GM12878 (cell line): ENCODE results near the gene ARHGEF17. TPM values are rescaled to one million over a fixed set of nuclear protein-coding genes. Genes with fewer than 3 reads are reported as not detected.

Experiments used
- ATF3 ChIP-seq: IDR thresholded peaks from 2 replicates; pipeline ENCODE4 v1.6.1; 2011; ENCODE audit warnings: low read depth, mild to moderate bottlenecking, low read length, moderate library complexity, borderline replicate concordance; ENCODE audit errors: extremely low read depth
- BRCA1 ChIP-seq: IDR thresholded peaks from 2 replicates; pipeline ENCODE4 v1.6.1; 2011; ENCODE audit warnings: low read depth, low read length, improper control_type of control experiment
- CHD1 ChIP-seq: IDR thresholded peaks from 2 replicates; pipeline ENCODE4 v1.6.1; 2012; ENCODE audit warnings: low read depth, low read length, improper control_type of control experiment
- CHD2 ChIP-seq: IDR thresholded peaks from 2 replicates; pipeline ENCODE4 v1.6.1; 2011; ENCODE audit warnings: low read depth, low read length, improper control_type of control experiment, borderline replicate concordance
- CREB1 ChIP-seq: IDR thresholded peaks from 2 replicates; pipeline ENCODE4 v1.6.1; 2012; ENCODE audit warnings: low read depth, mild to moderate bottlenecking, inconsistent platforms
- GABPA ChIP-seq: IDR thresholded peaks from 2 replicates; pipeline ENCODE4 v1.6.1; 2014; ENCODE audit warnings: antibody characterized with exemption, low read depth, mild to moderate bottlenecking, inconsistent platforms
- IKZF1 ChIP-seq: fragments of 450-650 bp; conservative IDR thresholded peaks from 2 replicates; pipeline ENCODE4 v1.6.1; 2017; ENCODE audit warnings: antibody characterized with exemption, mild to moderate bottlenecking
- IKZF2 ChIP-seq, 2 experiments: fragments of 450-650 bp; IDR thresholded peaks; 2 replicates each; pipeline ENCODE4 v1.6.1; 2017; ENCODE audit warnings: mild to moderate bottlenecking in 2 of 2, moderate library complexity in 2 of 2
- JUNB ChIP-seq: IDR thresholded peaks from 2 replicates; pipeline ENCODE4 v1.6.1; 2016; ENCODE audit warnings: antibody characterized with exemption, mild to moderate bottlenecking
- MEF2B ChIP-seq: fragments of 450-650 bp; IDR thresholded peaks from 2 replicates; pipeline ENCODE4 v1.6.1; 2018; ENCODE audit warnings: mild to moderate bottlenecking, moderate library complexity; ENCODE audit not compliant: partially characterized antibody, poor library complexity, severe bottlenecking
- MTA3 ChIP-seq: IDR thresholded peaks from 2 replicates; pipeline ENCODE4 v1.6.1; 2012; ENCODE audit warnings: low read length, inconsistent platforms, borderline replicate concordance
- NKRF ChIP-seq: fragments of 450-650 bp; conservative IDR thresholded peaks from 2 replicates; pipeline ENCODE4 v1.6.1; 2017; ENCODE audit warnings: mild to moderate bottlenecking, moderate library complexity
- RAD51 ChIP-seq: fragments of 450-650 bp; IDR thresholded peaks from 2 replicates; pipeline ENCODE4 v1.6.1; 2016; ENCODE audit warnings: moderate library complexity, mild to moderate bottlenecking, inconsistent platforms
- REST ChIP-seq: IDR thresholded peaks from 2 replicates; pipeline ENCODE4 v1.6.1; 2012; ENCODE audit warnings: mild to moderate bottlenecking, low read depth, low read length
- SMC3 ChIP-seq: IDR thresholded peaks from 2 replicates; pipeline ENCODE4 v1.6.1; 2011; ENCODE audit warnings: low read length, improper control_type of control experiment, borderline replicate concordance
- SREBF2 ChIP-seq: IDR thresholded peaks from 2 replicates; pipeline ENCODE4 v1.6.1; 2012; ENCODE audit warnings: mild to moderate bottlenecking, low read length
- ZNF687 ChIP-seq: fragments of 450-650 bp; IDR thresholded peaks from 2 replicates; pipeline ENCODE4 v1.6.1; 2017; ENCODE audit warnings: mild to moderate bottlenecking, moderate library complexity
- polyA plus RNA-seq, 11 experiments: library from polyadenylated mRNA; depleted of rRNA in 4 of 11; unstranded in 6 of 11; stranded (reverse) in 5 of 11; fragments of >200 nt; fragmentation: Nextera tagmentation in 4 of 11; fragmentation: Illumina TruSeq in 1 of 11; extraction: Ambion mirVana in 4 of 11; extraction: Trizol in 1 of 11; gene quantifications; 1 replicate in 1 of 11; 2 replicates in 10 of 11; pipeline versions ENCODE4 v1.2.1 to v1.2.3, GENCODE V29; 2011 to 2016; ENCODE audit warnings: inconsistent platforms in 2 of 11, missing spikeins in 2 of 11, low read depth in 1 of 11
- total RNA-seq, 4 experiments: library from RNA; depleted of rRNA in 3 of 4; stranded (reverse); fragments of >200 nt in 3 of 4; fragmentation: Illumina TruSeq in 1 of 4; extraction: Trizol in 1 of 4; gene quantifications; 2 replicates each; pipeline versions ENCODE4 v1.2.1 to v1.2.3, GENCODE V29; 2013 to 2021

Gene ARHGEF17
- total and polyA plus RNA-seq, 10 of the 15 experiments (the other 5 are each of a cell fraction or from before 2014, with no cell fraction given), result 0.15 to 11.0 (median 1.7) TPM

- no peak for TF ChIP-seq REST
- no peak for TF ChIP-seq JUNB
- no peak; the same call in 1 of the 2 replicates for TF ChIP-seq NKRF
- TF ChIP-seq RAD51, result no peak
- TF ChIP-seq GABPA, result no peak
- TF ChIP-seq IKZF2 (IDR thresholded peaks at IDR 0.05), result no peak
- no peak for TF ChIP-seq CREB1
- peak; percentile 59 for TF ChIP-seq MEF2B
- no peak for TF ChIP-seq SREBF2
- no peak for TF ChIP-seq CHD1
- peak; percentile 31; the same call in 1 of the 2 replicates for TF ChIP-seq IKZF1
- TF ChIP-seq ZNF687, result 0 out of 2 replicates have a peak, but pooled peaks have one; percentile 7
- TF ChIP-seq CHD2, result no peak
- no peak for TF ChIP-seq SMC3
- no peak for TF ChIP-seq ATF3
- TF ChIP-seq MTA3, result 0 out of 2 replicates have a peak, but pooled peaks have one; percentile 3
- TF ChIP-seq BRCA1, result no peak
These were observed 13.7 kb downstream of the ARHGEF17 start (continued) for GRCh38 chr11:73321604-73322381.
